IMR-90 (cell line): ENCODE data around the gene VDAC1.

Experiments
- BHLHE40 ChIP-seq: fragments of 150-350 bp; IDR thresholded peaks from 2 replicates; pipeline ENCODE4 v1.6.1; 2016; ENCODE audit warnings: mild to moderate bottlenecking, low read depth, low read length
- CTCF ChIP-seq: conservative IDR thresholded peaks from 2 replicates; pipeline ENCODE4 v1.5.1; 2012; ENCODE audit warnings: mild to moderate bottlenecking, low read depth, low read length, improper control_type of control experiment
- ELK1 ChIP-seq: fragments of 150-350 bp; IDR thresholded peaks from 2 replicates; pipeline ENCODE4 v1.6.1; 2016; ENCODE audit warnings: low read depth, mild to moderate bottlenecking, low read length, moderate library complexity, borderline replicate concordance
- FOS ChIP-seq: fragments of 150-350 bp; IDR thresholded peaks from 2 replicates; pipeline ENCODE4 v1.6.1; 2016; ENCODE audit warnings: low read depth, low read length
- MAFK ChIP-seq: IDR thresholded peaks from 2 replicates; pipeline ENCODE4 v1.6.1; 2012; ENCODE audit warnings: low read depth, low read length, improper control_type of control experiment
- MAZ ChIP-seq: IDR thresholded peaks from 2 replicates; pipeline ENCODE4 v1.6.1; 2012; ENCODE audit warnings: low read depth, mild to moderate bottlenecking, low read length, improper control_type of control experiment, moderate library complexity, borderline replicate concordance
- MXI1 ChIP-seq: IDR thresholded peaks from 2 replicates; pipeline ENCODE4 v1.6.1; 2012; ENCODE audit warnings: low read depth, mild to moderate bottlenecking, low read length, moderate library complexity, borderline replicate concordance
- NFE2L2 ChIP-seq: fragments of 150-350 bp; IDR thresholded peaks from 2 replicates; pipeline ENCODE4 v1.6.1; 2016; ENCODE audit warnings: low read depth, mild to moderate bottlenecking, low read length
- POLR2A ChIP-seq: IDR thresholded peaks from 2 replicates; pipeline ENCODE4 v1.6.1; 2012; ENCODE audit warnings: mild to moderate bottlenecking, low read depth, low read length
- RAD21 ChIP-seq: IDR thresholded peaks from 2 replicates; pipeline ENCODE4 v1.6.1; 2012; ENCODE audit warnings: low read length, improper control_type of control experiment
- RCOR1 ChIP-seq: IDR thresholded peaks from 2 replicates; pipeline ENCODE4 v1.6.1; 2012; ENCODE audit warnings: mild to moderate bottlenecking, low read length, improper control_type of control experiment; ENCODE audit not compliant: insufficient replicate concordance
- RFX5 ChIP-seq: IDR thresholded peaks from 2 replicates; pipeline ENCODE4 v1.8.0; 2012; ENCODE audit warnings: low read depth, mild to moderate bottlenecking, low read length, moderate library complexity
- SMC3 ChIP-seq: fragments of 150-350 bp; IDR thresholded peaks from 2 replicates; pipeline ENCODE4 v1.6.1; 2016; ENCODE audit warnings: low read depth, mild to moderate bottlenecking, antibody characterized with exemption, low read length, moderate library complexity
- USF2 ChIP-seq: fragments of 150-350 bp; IDR thresholded peaks from 2 replicates; pipeline ENCODE4 v1.6.1; 2017; ENCODE audit warnings: mild to moderate bottlenecking, antibody characterized with exemption, low read length, low read depth

- TF ChIP-seq POLR2A = no peak
- no peak for TF ChIP-seq MAFK
- TF ChIP-seq CTCF = no peak
- TF ChIP-seq RFX5 = no peak
- no peak for TF ChIP-seq MAZ
- TF ChIP-seq NFE2L2 = no peak
- no peak for TF ChIP-seq RAD21
- no peak for TF ChIP-seq USF2
- TF ChIP-seq MXI1 = no peak
- TF ChIP-seq SMC3 = no peak
- TF ChIP-seq ELK1 = no peak
- TF ChIP-seq FOS = no peak
- no peak for TF ChIP-seq BHLHE40
- TF ChIP-seq RCOR1 = no peak
Observed at GRCh38 chr5:133938929-133939328, 65.8 kb downstream of the VDAC1 start.
